ENCODE measurements around the gene CLTCL1. TPM values are rescaled to one million over a fixed set of nuclear protein-coding genes. Genes with fewer than 3 reads are reported as not detected.
"Not testable (repeated sequence)": the region's sequence is repeated elsewhere in the genome, so short reads cannot be mapped to it uniquely, and the experiment has no call there.

CLTCL1 gene
- total and polyA plus RNA-seq, 12 donors, result 13.0 to 62.8 (median 21.8) TPM

DNA sequence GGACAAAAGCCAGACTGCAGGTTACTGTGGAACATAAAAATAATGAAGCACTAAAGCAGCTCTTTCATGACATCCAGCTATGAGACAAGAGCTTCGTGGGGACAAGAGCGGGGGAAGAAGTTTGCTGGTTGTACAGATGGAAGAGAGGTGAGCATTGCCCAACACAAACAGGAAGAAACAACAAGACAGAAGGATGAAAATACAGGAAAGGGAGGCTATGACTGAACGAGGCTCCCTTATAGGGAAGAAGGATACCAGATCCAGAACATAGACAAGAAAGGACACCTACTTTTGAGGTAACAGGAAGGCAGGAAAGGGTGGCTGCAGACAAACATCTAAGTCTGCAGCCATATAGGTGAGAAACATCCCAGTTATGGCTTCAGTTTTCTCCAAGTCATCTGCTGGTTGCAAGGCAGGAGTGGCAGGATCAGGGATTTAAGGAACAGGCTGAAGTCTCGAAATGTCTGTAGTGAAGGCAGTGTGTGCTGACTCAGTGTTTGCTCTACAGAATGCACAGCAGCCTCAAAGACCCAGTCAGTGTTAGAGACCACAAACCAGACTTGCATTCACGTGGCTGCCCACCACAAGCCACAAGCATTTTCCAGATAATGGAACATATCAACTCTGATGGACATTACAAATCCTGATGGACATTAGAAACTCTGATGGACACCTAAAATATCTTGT, 1.9 kb downstream of the CLTCL1 start:
- Histone ChIP-seq H3K27ac (no peak overlapping the region), H3K36me3 (replicated peaks in 1 of 2) (no peaks in the 10 kb centered on the region), H3K4me1 (replicated peaks in 1 of 2) (peaks cover 27 to 49% of the 10 kb centered on the region in 2 donors), H3K9me3 (replicated peaks in 1 of 3) (no peaks in the 10 kb centered on the region), H3K4me3 (no peak overlapping the region), H3K27me3 (no peaks in the 10 kb centered on the region)
- no peak for TF ChIP-seq POLR2A (IDR thresholded peaks at IDR 0.05)
- no peak for TF ChIP-seq CTCF (IDR thresholded peaks at IDR 0.05)
- WGBS, 4 donors, result 72 to 85% (median 74%) methylated on average over 5 of the region's 5 CpGs
- DNase-seq, result no peak
- intact Hi-C loops (cut with DNase I), result loop anchor here (10.0 kb wide), 4 partner anchors 45 to 185 kb away; partner anchors contain the start of genes CDC45 (in 1 of the 2) and UFD1 (in 1 of the 2)

DNA sequence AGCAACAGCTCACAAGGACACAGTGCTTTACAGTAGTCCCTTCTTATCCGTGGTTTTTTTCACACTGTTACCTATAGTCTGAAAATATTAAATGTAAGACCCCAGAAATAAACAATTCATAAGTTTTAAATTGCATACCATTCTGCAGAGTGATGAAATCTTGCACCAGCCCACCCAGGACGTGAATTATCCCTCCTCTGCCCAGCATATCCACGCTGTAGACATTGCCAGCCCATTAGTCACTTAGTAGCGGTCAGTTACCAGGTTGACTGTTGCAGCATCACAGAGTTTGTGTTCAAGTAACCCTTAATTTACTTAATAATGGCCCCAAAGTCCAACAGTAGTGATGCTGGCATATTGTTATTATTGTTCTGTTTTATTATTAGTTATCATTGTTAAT, 3.6 kb downstream of the CLTCL1 start:
- H3K27ac ChIP-seq, result peak overlapping the region in 1 of 5 donors; percentile 52

GRCh38 chr22:19287076-19287707, 4.3 kb downstream of the CLTCL1 start:
- H3K36me3 ChIP-seq (replicated peaks in 1 of 2), result no peaks in the 10 kb centered on the region
- H3K27me3 ChIP-seq, result no peaks in the 10 kb centered on the region
- WGBS, 4 donors, result 62 to 76% (median 69%) methylated on average over 5 of the region's 5 CpGs
- peaks cover 18 to 42% of the 10 kb centered on the region in 2 donors for H3K4me1 ChIP-seq (replicated peaks in 1 of 2)
- H3K27ac ChIP-seq, result peak overlapping the region in 1 of 5 donors; percentile 75
- TF ChIP-seq POLR2A (IDR thresholded peaks at IDR 0.05) (no peak), CTCF (IDR thresholded peaks at IDR 0.05) (no peak)
- intact Hi-C loops (cut with DNase I), result loop anchor here in 1 of 2 donors (10.0 kb wide), 1 partner anchor 62 kb away; no protein-coding TSS in a partner anchor
- no peak for DNase-seq
- no peak overlapping the region for H3K4me3 ChIP-seq
- H3K9me3 ChIP-seq (replicated peaks in 1 of 3), result no peaks in the 10 kb centered on the region

More for the DNA sequence above, 3.6 kb downstream of the CLTCL1 start:
- intact Hi-C loops (cut with DNase I), result loop anchor here in 1 of 2 donors (10.0 kb wide), 1 partner anchor 63 kb away; no protein-coding TSS in a partner anchor
- TF ChIP-seq CTCF (IDR thresholded peaks at IDR 0.05), result no peak
- no peak for TF ChIP-seq POLR2A (IDR thresholded peaks at IDR 0.05)
- Histone ChIP-seq H3K4me3 (no peak overlapping the region), H3K27me3 (no peaks in the 10 kb centered on the region), H3K9me3 (replicated peaks in 1 of 3) (no peaks in the 10 kb centered on the region), H3K4me1 (replicated peaks in 1 of 2) (peaks cover 24 to 49% of the 10 kb centered on the region in 2 donors), H3K36me3 (replicated peaks in 1 of 2) (no peaks in the 10 kb centered on the region)
- WGBS, 4 donors, result 39 to 52% (median 44%) methylated on average over 4 of the region's 4 CpGs
- DNase-seq, result peak in 1 of 7 donors; percentile 26

GRCh38 chr22:19285831-19286230, 5.7 kb downstream of the CLTCL1 start:
- Histone ChIP-seq H3K27me3 (no peaks in the 10 kb centered on the region), H3K36me3 (replicated peaks in 1 of 2) (no peaks in the 10 kb centered on the region), H3K27ac (peak overlapping the region in 3 of 5 donors; percentile 52 to 75 (median 55)), H3K9me3 (replicated peaks in 1 of 3) (no peaks in the 10 kb centered on the region), H3K4me3 (no peak overlapping the region), H3K4me1 (replicated peaks in 1 of 2) (peaks cover 16 to 40% of the 10 kb centered on the region in 2 donors)
- intact Hi-C loops (cut with DNase I), result loop anchor here in 1 of 2 donors (10.0 kb wide), 1 partner anchor 61 kb away; no protein-coding TSS in a partner anchor
- no peak for TF ChIP-seq CTCF (IDR thresholded peaks at IDR 0.05)
- TF ChIP-seq POLR2A (IDR thresholded peaks at IDR 0.05), result no peak
- DNase-seq, result no peak
- WGBS, 4 donors, result 43 to 60% (median 52%) methylated on average over 1 of the region's 1 CpG

DNA sequence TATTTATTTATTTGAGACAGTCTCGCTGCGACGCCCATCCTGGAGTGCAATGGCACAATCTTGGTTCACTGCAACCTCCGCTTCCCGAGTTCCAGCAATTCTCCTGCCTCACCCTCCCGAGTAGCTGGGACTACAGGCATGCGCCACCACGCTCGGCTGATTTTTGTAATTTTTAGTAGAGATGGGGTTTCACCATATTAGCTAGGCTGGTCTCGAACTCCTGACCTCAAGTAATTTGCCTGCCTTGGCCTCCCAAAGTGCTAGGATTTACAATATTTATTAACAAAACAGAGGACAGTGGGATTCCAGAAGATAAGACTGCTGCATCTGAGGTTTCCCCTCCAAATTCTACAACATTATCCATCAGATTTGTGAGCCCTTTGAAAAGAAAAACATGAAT, 12.4 kb downstream of the CLTCL1 start:
- H3K27ac ChIP-seq; intact Hi-C loops (cut with DNase I); DNase-seq; H3K4me3 ChIP-seq; H3K9me3 ChIP-seq (replicated peaks in 1 of 3); H3K36me3 ChIP-seq (replicated peaks in 1 of 2); H3K27me3 ChIP-seq: not testable (repeated sequence)
- peaks cover 8 to 21% of the 10 kb centered on the region in 2 donors for H3K4me1 ChIP-seq (replicated peaks in 1 of 2)
- 96 to 99% (median 97%) methylated on average over 10 of the region's 10 CpGs for WGBS, 4 donors
